GDM1 (cell line): ENCODE data around the gene RECQL5.
"Not testable (repeated sequence)": the region's sequence is repeated elsewhere in the genome, so short reads cannot be mapped to it uniquely, and the experiment has no call there.

Experiments
- DNase-seq: peaks from one replicate; lab custom pipeline; 2025; lab: John Stamatoyannopoulos, UW

The RECQL5 gene

GRCh38 chr17:75592348-75593020, 74.5 kb downstream of the RECQL5 start:
- DNase-seq: no peak

GRCh38 chr17:75591722-75592302, 75.1 kb downstream of the RECQL5 start:
- DNase-seq: no peak

GRCh38 chr17:75590849-75591721, 75.9 kb downstream of the RECQL5 start:
- no peak for DNase-seq

- DNase-seq: no peak
These were observed 76.6 kb downstream of the RECQL5 start for GRCh38 chr17:75590314-75590761.

- DNase-seq: no peak
These were observed 77.0 kb downstream of the RECQL5 start for GRCh38 chr17:75589919-75590303.

- peak; percentile 90 for DNase-seq
These were observed 77.7 kb downstream of the RECQL5 start for GRCh38 chr17:75589012-75589918.

GRCh38 chr17:75588596-75589011, 78.3 kb downstream of the RECQL5 start:
- DNase-seq: no peak

- peak; percentile 69 for DNase-seq
These were observed 79.0 kb downstream of the RECQL5 start, which contains the start of gene MYO15B for GRCh38 chr17:75587675-75588595. Gene MYO15B (plus strand): TSS chr17:75587800. CDS start chr17:75588058, 258 bp downstream.

- no peak for DNase-seq
These were observed 82.1 kb downstream of the RECQL5 start for GRCh38 chr17:75584849-75585175.

- DNase-seq: not testable (repeated sequence)
These were observed 83.8 kb downstream of the RECQL5 start for GRCh38 chr17:75583197-75583596.

- peak; percentile 50 for DNase-seq
These were observed 85.7 kb downstream of the RECQL5 start for GRCh38 chr17:75581121-75581725.
